ENCODE data around the gene HNF4A.

The HNF4A gene

DNA sequence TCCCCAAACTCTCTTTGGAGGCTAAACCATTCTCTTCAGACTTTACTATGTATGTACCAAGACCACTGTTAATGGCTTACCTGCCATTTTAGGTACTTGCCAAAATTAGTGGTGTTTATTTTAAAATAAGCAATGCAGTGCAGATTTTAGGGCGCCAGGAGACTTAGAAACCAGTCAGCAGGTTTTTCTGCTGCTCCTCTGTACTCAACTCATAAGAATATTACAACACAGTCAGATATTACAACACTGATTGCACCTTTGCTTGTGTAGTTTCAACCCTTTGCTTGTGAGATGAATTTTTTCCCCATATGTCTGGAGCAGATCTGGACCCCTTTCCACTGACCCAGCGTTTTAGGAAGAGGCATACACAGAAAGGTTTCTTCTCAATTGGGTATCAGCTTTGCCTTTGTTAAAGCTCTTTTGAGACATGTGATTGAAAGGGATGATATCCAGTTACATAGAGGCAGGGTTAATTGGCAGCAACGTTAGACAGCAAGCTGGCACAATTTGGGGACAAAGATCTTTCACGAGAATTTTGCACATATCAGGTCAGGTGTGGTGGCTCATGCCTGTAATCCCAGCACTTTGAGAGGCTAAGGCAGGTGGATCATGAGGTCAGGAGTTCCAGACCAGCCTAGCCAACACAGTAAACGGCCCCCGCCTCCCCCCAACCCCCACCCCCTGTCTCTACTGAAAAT, 126.4 kb downstream of the HNF4A start:
- no peak for DNase-seq (ENCODE audit: low spot score)

GRCh38 chr20:44483112-44483511, 127.6 kb downstream of the HNF4A start:
- H3K4me1 ChIP-seq (ENCODE audit: insufficient read depth, poor library complexity, severe bottlenecking): no peaks in the 10 kb centered on the region
- peaks cover 81% of the 10 kb centered on the region for H3K36me3 ChIP-seq (ENCODE audit: low read depth)
- H3K27ac ChIP-seq (ENCODE audit: poor library complexity, severe bottlenecking): no peak overlapping the region
- peak; percentile 60 for DNase-seq (ENCODE audit: low spot score)
- no peaks in the 10 kb centered on the region for H3K27me3 ChIP-seq (ENCODE audit: insufficient read depth, poor library complexity, severe bottlenecking)
- TF ChIP-seq CTCF (IDR thresholded peaks at IDR 0.05; ENCODE audit: poor library complexity, severe bottlenecking): no peak
- no peaks in the 10 kb centered on the region for H3K9me3 ChIP-seq (ENCODE audit: severe bottlenecking)
- no peak for ATAC-seq (ENCODE audit: low read depth)
- no peak overlapping the region for H3K4me3 ChIP-seq (ENCODE audit: severe bottlenecking)

More for the DNA sequence above, 126.4 kb downstream of the HNF4A start:
- H3K9me3 ChIP-seq (ENCODE audit: severe bottlenecking): no peaks in the 10 kb centered on the region
- TF ChIP-seq CTCF (IDR thresholded peaks at IDR 0.05; ENCODE audit: poor library complexity, severe bottlenecking): no peak
- H3K27me3 ChIP-seq (ENCODE audit: insufficient read depth, poor library complexity, severe bottlenecking): no peaks in the 10 kb centered on the region
- no peak for ATAC-seq (ENCODE audit: low read depth)
- no peak overlapping the region for H3K27ac ChIP-seq (ENCODE audit: poor library complexity, severe bottlenecking)
- H3K4me1 ChIP-seq (ENCODE audit: insufficient read depth, poor library complexity, severe bottlenecking): peaks cover 5% of the 10 kb centered on the region
- H3K4me3 ChIP-seq (ENCODE audit: severe bottlenecking): no peak overlapping the region
- peaks cover 69% of the 10 kb centered on the region for H3K36me3 ChIP-seq (ENCODE audit: low read depth)
